GM21423 (cell line): ENCODE data around the gene DCC.

ENCODE experiments used
- ATAC-seq: cut with Tn5 transposase; IDR thresholded peaks from one replicate; pipeline ENCODE4 v1.9.1; 2021; ENCODE audit warnings: mild to moderate bottlenecking, moderate library complexity; ENCODE audit not compliant: unreplicated experiment

Gene DCC

DNA sequence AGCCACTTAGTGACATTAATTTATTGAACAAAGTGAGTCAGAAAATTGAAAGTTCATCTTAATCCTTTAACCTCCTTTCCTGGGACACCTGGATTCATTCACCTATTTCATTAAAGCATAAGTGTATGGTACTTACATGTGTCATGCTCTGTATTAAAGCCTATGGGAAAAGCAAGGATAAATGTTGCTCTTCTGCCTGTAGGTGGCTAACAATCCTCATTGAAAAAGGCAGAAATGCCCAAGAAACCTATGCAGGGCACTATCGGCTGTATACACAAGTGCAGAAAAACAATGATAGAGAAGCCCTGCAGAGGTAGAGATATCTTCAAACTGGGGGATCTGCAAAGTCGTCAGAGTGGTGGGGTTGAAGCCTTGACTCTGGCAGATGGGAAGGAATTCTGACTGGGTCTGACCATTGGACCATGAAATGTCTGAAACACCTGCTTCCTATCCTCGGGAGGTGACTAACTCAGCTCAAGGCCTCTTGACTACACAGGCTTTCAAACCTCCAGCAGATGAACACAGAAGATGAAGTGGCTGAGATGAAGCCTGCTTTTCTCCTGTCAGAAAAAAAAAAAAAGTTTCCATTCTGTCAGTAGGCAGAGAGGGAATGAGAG is 83.1 kb downstream of the DCC start:
- no peak for ATAC-seq

DNA sequence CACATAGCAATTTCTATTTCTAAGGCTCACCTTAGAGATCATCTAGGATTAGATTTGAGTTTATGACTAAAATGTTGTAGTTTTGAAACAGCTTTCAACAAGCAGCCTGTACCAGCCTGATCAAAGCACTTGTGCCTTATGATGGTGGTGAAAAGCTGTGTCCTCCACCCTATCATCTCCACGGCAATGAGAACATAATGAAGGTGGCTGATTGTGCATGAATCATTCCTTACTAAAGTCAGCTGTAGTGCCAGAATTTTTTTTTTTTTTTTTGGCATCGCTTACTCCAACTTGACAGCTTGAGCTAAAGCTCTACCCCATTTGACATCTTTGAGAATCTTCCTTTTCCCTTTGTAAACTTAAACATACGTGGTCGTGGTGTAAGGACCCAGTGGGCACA is 86.0 kb downstream of the DCC start:
- no peak for ATAC-seq

DNA sequence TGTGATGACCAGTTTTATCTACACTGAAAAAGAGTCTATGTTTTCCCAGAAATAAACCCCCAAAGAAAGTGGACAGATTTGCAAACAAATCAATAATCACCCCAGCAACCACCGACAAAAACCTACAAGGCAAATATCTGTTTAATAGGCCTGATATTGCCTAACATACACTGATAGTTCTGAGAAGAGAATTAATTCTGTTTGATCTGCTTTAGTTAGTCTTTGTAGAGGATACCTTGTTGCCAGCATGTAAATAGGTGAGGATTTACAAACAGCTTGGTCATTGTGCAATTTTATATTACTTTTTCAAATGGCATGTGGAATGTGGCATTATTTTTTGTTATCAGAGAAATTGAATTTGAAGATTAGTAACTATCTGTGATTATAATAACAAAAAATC is 86.5 kb downstream of the DCC start:
- ATAC-seq = no peak

DNA sequence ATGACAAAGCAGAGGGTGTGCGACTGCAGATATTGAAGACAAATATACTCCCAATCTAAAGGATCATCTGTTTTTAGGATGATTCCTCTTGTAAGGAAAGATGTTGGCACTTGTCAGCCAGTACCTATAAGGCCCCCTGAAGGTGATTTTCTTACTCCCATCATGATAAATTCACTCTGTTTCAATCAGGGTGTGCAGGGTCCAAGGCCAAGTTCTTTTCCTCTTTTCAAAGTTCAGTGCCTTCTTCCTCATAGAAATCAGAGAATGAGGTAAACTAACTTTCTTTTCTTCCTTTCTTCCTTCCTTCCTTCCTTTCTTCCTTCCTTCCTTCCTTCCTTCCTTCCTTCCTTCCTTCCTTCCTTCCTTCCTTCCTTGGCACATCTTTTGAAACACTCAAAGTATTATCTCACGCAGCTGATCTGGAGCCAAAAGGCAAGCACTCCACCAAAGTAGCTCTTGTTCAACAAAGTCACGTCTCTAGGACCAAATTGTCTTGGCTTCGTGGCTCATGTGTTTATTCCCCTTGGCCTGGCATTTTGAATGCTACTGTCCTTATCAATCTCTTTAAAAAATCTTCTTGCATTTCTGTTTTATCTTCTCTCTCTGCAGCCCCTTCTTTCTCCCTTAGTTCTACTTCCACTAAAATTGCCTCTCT is 87.7 kb downstream of the DCC start:
- ATAC-seq = no peak

DNA sequence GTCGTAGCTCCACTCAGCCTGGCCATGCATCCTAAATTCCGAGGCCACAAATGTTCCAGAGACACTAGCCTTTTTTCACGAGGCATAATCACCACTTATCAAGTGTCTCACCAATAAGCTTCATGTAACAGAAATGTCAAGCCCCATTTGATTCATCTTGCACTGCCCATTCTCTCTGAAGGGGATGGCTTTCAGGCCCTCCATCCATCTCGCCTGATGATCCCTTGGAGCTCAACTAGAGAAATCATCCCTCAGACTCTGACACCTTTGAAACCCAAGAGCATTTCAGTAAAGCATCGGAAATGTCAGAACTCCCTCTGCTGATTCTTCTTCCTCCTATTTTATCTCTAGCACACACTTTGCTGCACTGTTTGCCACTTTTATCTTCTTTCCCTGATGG is 91.7 kb downstream of the DCC start:
- no peak for ATAC-seq

DNA sequence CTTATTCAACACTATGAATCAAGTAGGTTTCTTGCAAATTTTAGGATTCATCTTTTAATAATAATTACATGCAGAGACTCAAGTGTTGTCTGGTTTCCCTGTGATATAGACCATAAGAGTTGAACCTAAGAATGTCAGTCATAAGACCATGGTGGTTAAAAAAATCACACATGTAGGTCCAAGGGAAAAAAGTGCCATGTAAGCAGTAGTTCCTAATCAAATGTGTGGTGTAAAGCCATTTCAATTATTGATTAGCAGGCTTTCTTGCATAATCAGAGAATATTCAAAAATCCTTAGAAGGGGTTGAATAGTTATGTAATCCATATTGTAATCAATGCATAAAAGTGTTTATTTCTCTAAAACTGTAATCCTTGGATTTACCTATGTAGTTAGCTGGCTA is 93.8 kb downstream of the DCC start:
- no peak for ATAC-seq

DNA sequence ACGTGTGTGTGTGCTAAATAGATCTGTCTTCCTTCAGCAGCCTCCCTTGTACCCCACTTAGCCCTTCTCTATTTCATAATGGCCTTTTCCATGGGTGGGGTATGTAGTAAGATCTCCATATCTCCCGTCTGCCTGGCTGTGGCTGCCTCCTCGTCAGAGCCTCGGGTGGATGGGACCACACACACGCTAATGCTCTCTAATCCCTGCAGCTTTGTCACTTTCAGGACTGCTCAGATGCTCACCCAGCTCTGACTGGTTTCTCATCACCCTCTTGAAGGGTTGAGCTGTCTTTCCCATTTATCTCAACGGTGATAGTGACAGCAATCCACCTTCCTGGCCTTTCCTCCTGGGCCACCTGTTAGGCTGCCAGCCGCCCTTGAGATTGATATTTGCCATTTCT is 95.3 kb downstream of the DCC start:
- ATAC-seq = no peak

DNA sequence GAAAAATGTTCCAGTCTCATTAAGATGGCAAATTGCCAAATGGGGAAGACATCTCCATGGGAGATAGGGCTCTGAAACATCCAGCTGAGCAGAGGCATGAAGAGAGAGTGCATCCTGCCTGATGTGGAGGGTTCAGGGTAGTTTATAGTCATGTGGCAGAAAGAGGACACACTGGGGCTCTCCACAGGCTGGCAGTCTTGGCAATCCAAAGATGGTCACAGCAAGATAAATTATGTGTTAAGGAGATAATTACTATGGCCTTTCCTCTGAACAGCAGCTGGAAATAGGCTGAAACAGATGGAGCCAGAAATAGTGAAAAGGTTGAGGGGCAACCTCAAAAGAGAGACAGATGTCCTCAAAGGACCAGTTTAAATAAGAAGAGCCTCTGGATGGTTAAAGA is 97.2 kb downstream of the DCC start:
- ATAC-seq = no peak

DNA sequence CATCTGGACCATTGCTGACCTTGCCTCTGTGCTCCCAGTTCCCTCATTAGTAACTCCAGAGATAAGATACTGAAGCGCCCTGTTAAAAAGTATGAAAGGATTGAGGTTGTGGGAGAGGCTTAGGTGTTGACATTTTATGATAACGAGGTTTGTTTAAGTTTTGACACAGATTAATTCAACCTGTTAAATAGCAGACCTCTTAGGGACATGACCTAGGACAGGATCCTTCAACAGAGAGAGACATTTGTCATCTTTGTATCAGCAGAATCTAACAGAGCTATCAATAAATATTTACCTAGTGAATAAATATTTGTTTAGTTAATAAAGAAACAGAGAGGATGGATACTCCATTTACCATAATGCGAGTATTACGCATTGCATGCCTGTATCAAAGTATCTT is 99.5 kb downstream of the DCC start:
- ATAC-seq = no peak

DNA sequence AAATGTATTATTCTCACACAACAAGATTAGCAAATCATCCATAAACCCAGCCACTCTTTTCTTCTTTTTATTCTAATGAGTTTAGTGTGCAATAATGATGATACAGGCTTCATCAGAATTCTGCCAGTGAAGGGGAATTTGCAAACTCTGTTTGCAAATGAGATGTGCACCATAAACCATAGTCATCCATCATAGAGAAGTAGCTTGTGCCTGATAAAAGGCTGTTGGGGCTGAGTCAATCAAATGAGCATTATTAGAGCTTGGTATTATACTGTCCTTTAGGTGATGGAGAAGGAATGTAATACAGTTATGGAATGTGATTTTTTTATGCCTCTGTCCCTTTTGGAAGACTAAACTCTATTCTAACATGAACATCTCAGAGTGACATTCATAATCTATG is 101.8 kb downstream of the DCC start:
- no peak for ATAC-seq

DNA sequence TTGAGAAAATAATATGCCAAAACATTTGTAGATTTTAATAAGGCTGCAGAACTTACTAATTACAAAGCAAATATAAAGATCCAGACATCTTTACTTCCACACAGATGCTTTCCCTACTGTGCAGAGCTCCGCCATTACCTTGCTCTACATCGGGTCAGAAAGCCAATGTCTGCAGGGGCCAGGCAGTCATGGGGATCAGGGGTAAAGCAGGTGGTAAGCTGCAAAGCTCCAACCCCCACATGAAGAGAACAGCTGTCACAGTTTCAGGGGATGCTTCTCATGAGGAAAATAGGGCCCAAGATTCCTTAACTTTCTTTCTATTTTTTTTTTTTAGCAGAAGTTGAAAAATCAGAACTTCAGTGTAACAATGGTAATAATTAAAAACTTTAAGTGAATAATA is 102.7 kb downstream of the DCC start:
- no peak for ATAC-seq

DNA sequence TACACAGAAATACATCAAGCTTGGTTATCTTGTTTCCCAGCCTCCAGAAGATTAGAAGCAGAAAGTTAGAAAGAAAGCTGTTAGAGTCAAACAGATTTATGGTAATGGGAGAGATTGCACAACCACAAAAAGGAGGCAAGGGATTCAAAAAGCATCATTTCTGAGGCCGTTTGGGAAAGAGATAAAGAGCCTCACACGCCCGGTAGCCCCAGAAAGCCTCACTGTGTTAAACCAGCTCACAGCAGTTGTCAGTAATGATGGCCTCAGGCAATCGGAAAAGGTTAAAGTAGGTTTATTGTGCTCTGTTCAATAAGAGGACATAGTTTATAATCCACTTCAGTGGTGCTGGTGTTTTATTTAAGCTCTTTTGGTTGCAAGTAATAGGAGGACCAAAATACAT is 111.3 kb downstream of the DCC start:
- no peak for ATAC-seq

DNA sequence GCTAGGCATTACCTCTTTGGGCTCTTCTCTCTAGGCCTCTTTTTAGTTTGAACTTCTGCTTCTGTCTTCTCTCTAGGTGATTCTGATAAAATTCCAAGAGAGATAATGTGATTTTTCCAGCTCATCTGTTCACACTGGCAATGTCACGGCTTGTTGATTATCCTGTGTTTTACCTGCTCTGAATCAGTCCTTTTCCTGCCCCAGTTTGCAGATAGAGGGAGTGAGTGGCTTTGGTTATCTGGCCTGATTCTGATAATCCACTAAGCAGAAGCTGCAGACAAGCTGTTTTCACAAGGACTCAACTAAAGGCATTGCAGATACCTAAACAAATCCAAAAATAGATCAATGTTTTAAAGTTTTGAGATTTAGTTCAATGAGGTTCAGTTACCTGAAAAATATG is 111.9 kb downstream of the DCC start:
- no peak for ATAC-seq

DNA sequence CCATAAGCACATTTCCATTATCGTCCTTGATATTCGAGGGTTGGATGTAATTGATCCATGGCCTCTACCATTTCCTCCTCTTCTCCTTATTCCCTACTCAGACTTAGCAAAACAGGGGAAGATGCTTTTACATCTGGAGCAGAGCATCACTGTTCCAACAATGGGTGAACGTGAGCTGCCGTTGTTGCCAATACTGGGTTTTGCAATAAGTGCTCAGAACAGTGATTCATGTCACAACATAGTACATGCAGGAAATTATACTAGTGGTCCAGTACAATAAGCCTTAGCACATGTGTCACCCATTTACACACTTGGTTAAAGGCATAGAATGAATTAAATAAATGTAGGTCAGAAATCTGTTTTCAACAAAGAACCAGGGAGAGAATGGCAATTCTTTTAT is 112.4 kb downstream of the DCC start:
- no peak for ATAC-seq

DNA sequence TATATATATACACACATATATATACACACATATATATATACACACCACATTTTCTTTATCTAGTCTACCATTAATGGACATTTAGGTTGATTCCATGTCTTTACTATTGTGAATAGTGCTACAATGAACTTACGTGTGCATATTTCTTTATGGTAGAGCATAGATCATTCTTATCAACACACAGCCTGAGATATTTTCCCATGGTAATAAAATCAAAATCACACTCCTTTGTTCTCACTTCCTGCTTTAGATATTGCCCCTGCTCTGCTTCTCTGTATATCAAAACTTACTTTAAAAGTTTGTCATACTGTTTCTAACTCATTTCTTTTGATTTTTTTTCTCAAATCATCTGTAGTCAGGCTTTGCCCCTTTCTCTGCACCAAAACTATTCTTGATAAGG is 119.9 kb downstream of the DCC start:
- ATAC-seq = no peak

DNA sequence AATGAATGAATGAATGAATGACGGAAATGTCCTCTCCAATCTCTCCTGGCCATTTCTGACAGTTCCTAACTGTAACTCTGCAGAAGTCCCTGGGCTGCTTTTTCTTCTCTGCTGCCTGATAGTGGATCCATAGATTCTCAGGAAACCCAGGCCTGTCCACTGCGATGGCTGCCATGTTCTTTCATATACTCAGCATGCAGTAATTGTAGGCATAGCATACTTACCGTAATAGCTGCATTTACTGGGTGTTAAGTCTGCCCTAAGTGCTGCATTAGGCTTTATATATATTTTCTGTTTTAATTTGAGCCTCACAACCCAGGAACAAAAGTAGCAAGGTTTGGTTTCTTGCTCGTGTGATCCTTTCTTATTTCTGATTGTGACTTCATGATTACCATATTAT is 122.9 kb downstream of the DCC start:
- no peak for ATAC-seq

DNA sequence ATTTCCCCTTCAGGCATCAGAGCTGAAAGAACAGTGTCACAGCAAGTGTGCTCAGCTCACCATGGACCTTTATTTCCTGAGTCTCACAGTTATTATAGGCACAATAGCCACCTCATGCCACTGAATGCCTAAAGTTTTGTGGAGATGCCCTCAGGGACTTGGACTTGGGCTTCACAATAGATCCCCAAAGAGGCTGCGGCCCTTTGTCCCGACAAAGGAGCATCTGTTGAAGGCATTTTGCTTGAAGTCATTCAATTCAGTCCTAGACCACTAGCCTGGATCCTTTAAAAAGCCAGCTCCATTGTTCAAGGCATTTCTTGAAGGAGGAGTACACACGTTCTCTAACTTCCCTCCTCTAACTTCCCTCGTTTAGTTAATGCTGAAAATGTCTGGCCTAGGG is 125.4 kb downstream of the DCC start:
- no peak for ATAC-seq

DNA sequence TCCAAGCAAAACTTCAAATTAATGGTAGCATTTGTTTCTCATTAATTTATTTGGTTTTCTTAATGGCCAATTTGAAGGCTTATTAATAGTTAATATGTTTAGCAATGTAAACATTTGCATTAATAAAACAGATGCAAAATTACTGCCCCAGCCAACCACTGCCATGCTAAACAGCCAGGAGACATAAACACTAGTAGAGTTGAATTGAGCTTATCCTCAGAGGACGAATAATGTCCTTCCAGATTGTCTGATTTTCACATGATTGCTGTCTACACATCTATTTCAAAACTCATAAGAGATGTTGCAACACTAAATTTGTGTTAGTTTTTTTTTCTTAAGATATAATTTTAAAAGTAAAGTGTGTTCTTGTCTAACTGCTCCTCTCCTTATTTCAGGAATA is 128.5 kb downstream of the DCC start:
- ATAC-seq = no peak

DNA sequence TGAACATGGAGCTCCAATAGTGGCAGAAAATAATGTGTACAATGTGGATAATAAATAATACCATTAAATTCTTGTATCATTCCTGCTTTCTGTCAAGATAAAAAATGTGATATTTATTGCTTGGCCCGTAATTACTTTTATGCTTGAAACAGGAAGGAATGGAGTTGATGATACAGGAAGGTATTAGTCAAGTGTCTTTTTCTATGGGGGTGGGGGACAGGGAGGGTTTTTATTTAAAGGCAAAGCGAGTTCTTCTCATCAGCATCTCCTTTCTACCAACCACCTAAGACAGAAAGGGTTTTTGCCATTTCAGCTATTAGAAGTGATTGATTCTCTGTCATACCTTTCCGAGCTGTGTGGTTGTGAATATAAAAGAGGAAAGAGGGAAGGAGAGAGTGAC is 135.3 kb downstream of the DCC start:
- no peak for ATAC-seq

DNA sequence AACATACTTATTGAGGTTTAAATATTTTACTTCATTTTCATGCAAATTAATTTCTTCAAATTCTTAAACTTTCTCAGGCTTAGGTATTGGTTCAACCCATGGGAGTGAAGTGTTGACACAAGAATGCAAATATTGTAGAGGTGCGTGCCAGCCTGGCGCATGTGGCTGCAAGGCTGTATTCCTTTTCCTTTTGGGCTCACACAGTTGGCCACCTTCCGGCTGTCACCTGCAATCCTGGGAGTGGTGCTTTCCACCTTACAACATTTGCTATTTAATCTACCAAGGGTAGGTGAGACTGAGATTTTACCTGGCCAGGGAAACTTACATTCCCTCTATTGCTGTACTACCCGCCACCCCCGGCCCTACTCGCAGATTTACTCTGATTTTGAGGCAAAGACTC is 141.1 kb downstream of the DCC start:
- no peak for ATAC-seq

DNA sequence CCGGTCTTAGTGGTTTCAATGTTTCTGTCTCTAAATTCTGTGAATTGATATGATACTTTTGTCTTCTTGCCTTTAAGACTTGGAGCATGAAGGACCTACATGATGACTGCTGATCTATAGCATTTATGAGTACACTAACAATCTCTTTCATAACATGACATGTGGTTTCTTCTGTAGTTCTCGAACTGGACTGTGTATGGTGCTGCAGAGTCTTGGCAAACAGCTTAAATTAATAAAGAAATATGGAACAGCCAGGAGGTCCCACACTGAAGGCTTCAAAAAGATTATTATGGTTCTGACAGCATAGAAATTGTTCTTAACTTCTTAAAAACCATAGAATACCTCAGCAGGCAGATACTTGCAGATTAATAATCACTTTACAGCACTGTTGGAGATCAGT is 145.0 kb downstream of the DCC start:
- ATAC-seq = no peak

DNA sequence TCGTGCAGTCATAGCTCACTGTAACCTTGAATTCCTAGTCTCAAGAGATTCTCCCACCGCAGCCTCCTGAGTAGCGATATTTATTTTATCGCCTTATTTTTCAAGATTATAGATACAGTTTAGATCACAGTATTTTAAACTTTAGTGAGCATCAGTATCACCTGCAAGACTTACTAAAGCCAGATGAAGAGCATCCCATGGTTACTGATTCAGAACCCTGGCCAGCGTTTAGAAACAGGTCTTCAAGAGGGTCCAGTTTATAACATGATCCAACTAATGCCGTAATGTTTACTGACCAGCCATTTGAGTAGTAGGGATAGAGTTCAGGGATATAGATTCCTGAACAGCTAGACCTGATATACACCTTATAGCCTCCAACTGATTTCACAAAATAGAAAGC is 146.1 kb downstream of the DCC start:
- no peak for ATAC-seq
